A549 (cell line): ENCODE data around the gene TUT4. TPM values are rescaled to one million over a fixed set of nuclear protein-coding genes. Genes with fewer than 3 reads are reported as not detected.

Experiments
- ATAC-seq, 2 experiments: fragments of 200-7000 bp in 1 of 2; fragments of >200 bp in 1 of 2; cut with Nextera tagmentation in 1 of 2; cut with Tn5 transposase in 1 of 2; 3 replicates each; pipeline versions ENCODE4 v1.8.0 to v1.9.1; 2018 to 2020; ENCODE audit warnings: mild to moderate bottlenecking in 1 of 2, moderate library complexity in 1 of 2
- CTCF ChIA-PET: fragments of 300-600 bp; sonication (Branson Sonifier 250); formaldehyde crosslinking; extraction: SDS; loops from one replicate; lab custom pipeline; 2021; ENCODE audit warnings: antibody characterized with exemption, inconsistent platforms; lab: Yijun Ruan, JAX
- POLR2A ChIA-PET: fragments of 350-600 bp; formaldehyde crosslinking; extraction: SDS; loops from one replicate; lab custom pipeline; 2021; ENCODE audit warnings: antibody characterized with exemption, inconsistent platforms; lab: Yijun Ruan, JAX
- DNase-seq, 2 experiments: peaks; one replicate each; pipeline versions ENCODE4 v3.0.0 to v3.0.0-alpha.2; 2011 to 2016; ENCODE audit warnings: low read depth in 1 of 2, low spot score in 1 of 2
- FAIRE-seq: peaks from 2 replicates; lab custom pipeline; 2011; peaks lifted over from hg19 to GRCh38; lab: Jason Lieb, UNC
- H3K27ac ChIP-seq, 2 experiments: fragments of >200 bp; sonication (Bioruptor Twin); formaldehyde crosslinking; 3 replicates each; pipeline ENCODE4 v1.5.1; 2016 to 2017
- H3K4me1 ChIP-seq: fragments of >200 bp; sonication (Bioruptor Twin); formaldehyde crosslinking; 3 replicates; pipeline ENCODE4 v1.6.1; 2016
- H3K4me2 ChIP-seq: fragments of >200 bp; sonication (Bioruptor Twin); formaldehyde crosslinking; 3 replicates; pipeline ENCODE4 v1.6.1; 2016
- H3K4me3 ChIP-seq: fragments of >200 bp; sonication (Bioruptor Twin); formaldehyde crosslinking; 3 replicates; pipeline ENCODE4 v1.5.1; 2016
- H3K9me3 ChIP-seq: fragments of >200 bp; sonication (Bioruptor Twin); formaldehyde crosslinking; 3 replicates; pipeline ENCODE4 v1.6.1; 2016
- ATOH8 ChIP-seq: fragments of 250-450 bp; sonication (Bioruptor Pico); IDR thresholded peaks from 2 replicates; pipeline ENCODE4 v1.5.0; 2020; ENCODE audit warnings: low read depth, mild to moderate bottlenecking, moderate library complexity
- BHLHE40 ChIP-seq: IDR thresholded peaks from 2 replicates; pipeline ENCODE4 v1.6.1; 2012; ENCODE audit warnings: low read depth, low read length, inconsistent platforms
- CHD2 ChIP-seq: fragments of 150-350 bp; IDR thresholded peaks from 2 replicates; pipeline ENCODE4 v1.6.1; 2014; ENCODE audit warnings: low read length; ENCODE audit not compliant: partially characterized antibody
- E2F6 ChIP-seq: IDR thresholded peaks from 2 replicates; pipeline ENCODE4 v1.6.1; 2012; ENCODE audit warnings: low read depth, borderline replicate concordance
- EHMT2 ChIP-seq: fragments of 200-600 bp; sonication (generic); IDR thresholded peaks from 2 replicates; pipeline ENCODE4 v1.6.1; 2016; ENCODE audit warnings: antibody characterized with exemption, low read depth, mild to moderate bottlenecking, moderate library complexity
- EP300 ChIP-seq, 2 experiments: fragments of >200 bp; sonication (Bioruptor Twin); formaldehyde crosslinking; IDR thresholded peaks; 2 replicates in 1 of 2; 3 replicates in 1 of 2; pipeline ENCODE4 v1.6.1; 2016 to 2017
- FOSL2 ChIP-seq, 2 experiments: fragments of 450-650 bp in 1 of 2; fragments of >200 bp in 1 of 2; sonication (Bioruptor Twin) in 1 of 2; formaldehyde crosslinking; IDR thresholded peaks; 2 replicates each; pipeline versions ENCODE4 v1.5.0 to v1.6.1; 2016 to 2020; ENCODE audit warnings: mild to moderate bottlenecking in 1 of 2, moderate library complexity in 1 of 2
- HMGXB4 ChIP-seq: fragments of 250-450 bp; sonication (Bioruptor Pico); IDR thresholded peaks from 2 replicates; pipeline ENCODE4 v1.5.0; 2021; ENCODE audit warnings: mild to moderate bottlenecking, moderate library complexity, borderline replicate concordance
- HOXB13 ChIP-seq: fragments of 250-450 bp; sonication (Bioruptor Pico); IDR thresholded peaks from 2 replicates; pipeline ENCODE4 v1.5.0; 2020; ENCODE audit warnings: low read depth, mild to moderate bottlenecking, moderate library complexity
- JUN ChIP-seq, 2 experiments: fragments of >200 bp; sonication (Bioruptor Twin); formaldehyde crosslinking; IDR thresholded peaks; 2 replicates in 1 of 2; 3 replicates in 1 of 2; pipeline ENCODE4 v1.6.1; 2016 to 2017
- KDM1A ChIP-seq: fragments of 200-600 bp; sonication (generic); IDR thresholded peaks from 2 replicates; pipeline ENCODE4 v1.6.1; 2016; ENCODE audit warnings: low read depth, mild to moderate bottlenecking
- NPAS2 ChIP-seq: fragments of 250-450 bp; sonication (Bioruptor Pico); IDR thresholded peaks from 2 replicates; pipeline ENCODE4 v1.8.0; 2022; ENCODE audit warnings: mild to moderate bottlenecking, moderate library complexity, borderline replicate concordance
- PBX3 ChIP-seq: IDR thresholded peaks from 2 replicates; pipeline ENCODE4 v1.6.1; 2012
- POLR2AphosphoS2 ChIP-seq: conservative IDR thresholded peaks from 2 replicates; pipeline ENCODE4 v1.6.1; 2012; ENCODE audit warnings: low read length, improper control_type of control experiment, inconsistent platforms
- RARB ChIP-seq: fragments of 250-450 bp; sonication (Bioruptor Pico); IDR thresholded peaks from 2 replicates; pipeline ENCODE4 v1.8.0; 2021; ENCODE audit warnings: mild to moderate bottlenecking, moderate library complexity
- REST ChIP-seq: fragments of 200-600 bp; sonication (generic); IDR thresholded peaks from 2 replicates; pipeline ENCODE4 v1.6.1; 2016; ENCODE audit warnings: antibody characterized with exemption, mild to moderate bottlenecking, moderate library complexity
- RNF2 ChIP-seq: fragments of 200-600 bp; sonication (generic); IDR thresholded peaks from 2 replicates; pipeline ENCODE4 v1.6.1; 2016; ENCODE audit warnings: low read depth, mild to moderate bottlenecking, antibody characterized with exemption, moderate library complexity, borderline replicate concordance
- TFCP2L1 ChIP-seq: fragments of 250-450 bp; sonication (Bioruptor Pico); IDR thresholded peaks from 2 replicates; pipeline ENCODE4 v1.5.0; 2021; ENCODE audit warnings: mild to moderate bottlenecking
- TP53 ChIP-seq: fragments of 250-450 bp; sonication (Bioruptor Pico); IDR thresholded peaks from 2 replicates; pipeline ENCODE4 v1.5.0; 2021; ENCODE audit warnings: mild to moderate bottlenecking, moderate library complexity
- ZC3H11A ChIP-seq: fragments of 450-650 bp; IDR thresholded peaks from 2 replicates; pipeline ENCODE4 v1.6.1; 2014; ENCODE audit warnings: antibody characterized with exemption, mild to moderate bottlenecking
- ZFP36 ChIP-seq: fragments of 450-650 bp; IDR thresholded peaks from 2 replicates; pipeline ENCODE4 v1.6.1; 2014; ENCODE audit warnings: borderline replicate concordance; ENCODE audit not compliant: partially characterized antibody
- ZNF302 ChIP-seq: fragments of 250-450 bp; sonication (Bioruptor Pico); IDR thresholded peaks from 2 replicates; pipeline ENCODE4 v1.9.0; 2021; ENCODE audit warnings: inconsistent platforms, mild to moderate bottlenecking, moderate library complexity
- ZSCAN20 ChIP-seq: fragments of 250-450 bp; sonication (Bioruptor Pico); IDR thresholded peaks from 2 replicates; pipeline ENCODE4 v1.8.0; 2022; ENCODE audit warnings: mild to moderate bottlenecking, moderate library complexity
- WGBS: methylation state at CpG from one replicate; pipeline ENCODE4 v1.1.6; 2017; ENCODE audit errors: missing lambda C conversion rate; 5-methylcytosine and 5-hydroxymethylcytosine counted together
- polyA plus RNA-seq, 4 experiments: library from polyadenylated mRNA; depleted of rRNA in 3 of 4; stranded (reverse); fragments of >200 nt; fragmentation: RNase III in 1 of 4; extraction: RNeasy Plus Mini Kit Qiagen cat#74134 plus additional on column Dnase treatment in 1 of 4; gene quantifications; 2 replicates in 3 of 4; 3 replicates in 1 of 4; pipeline ENCODE4 v1.2.3, GENCODE V29; 2011 to 2017

Gene TUT4
- polyA plus RNA-seq, 2 of the 4 experiments (the other 2 are of a cell fraction): 25.3 to 34.1 TPM

- no peak for TF ChIP-seq REST
Measured at GRCh38 chr1:52424231-52424636, 128.7 kb downstream of the TUT4 start (continued).

- Histone ChIP-seq H3K27ac (no peak overlapping the region), H3K4me3 (no peak overlapping the region), H3K4me2 (no peak overlapping the region), H3K9me3 (no peaks in the 10 kb centered on the region), H3K4me1 (no peaks in the 10 kb centered on the region)
- 87% methylated on average over 9 of the region's 9 CpGs for WGBS
- POLR2A ChIA-PET: no interaction called here
- ATAC-seq (no peak), DNase-seq (no peak), FAIRE-seq (no peak)
- CTCF ChIA-PET: interaction anchor here (0.7 kb wide), 1 partner anchor 688 kb away, joined by 4 read pairs; no protein-coding TSS in a partner anchor
- no peak for TF ChIP-seq ZSCAN20
- no peak for TF ChIP-seq RARB (CRISPR knock-in tag)
- no peak for TF ChIP-seq KDM1A
- TF ChIP-seq CHD2: no peak
- no peak for TF ChIP-seq TP53 (CRISPR knock-in tag)
- TF ChIP-seq EHMT2: no peak
- no peak for TF ChIP-seq JUN (IDR thresholded peaks at IDR 0.05)
- no peak for TF ChIP-seq NPAS2
- no peak for TF ChIP-seq PBX3
- TF ChIP-seq ZFP36: no peak
Measured at GRCh38 chr1:52423771-52424170, 129.1 kb downstream of the TUT4 start.

GRCh38 chr1:52423055-52423454 lies 129.8 kb downstream of the TUT4 start:
- Histone ChIP-seq H3K27ac (no peak overlapping the region), H3K4me3 (no peak overlapping the region), H3K9me3 (no peaks in the 10 kb centered on the region), H3K4me1 (no peaks in the 10 kb centered on the region), H3K4me2 (no peak overlapping the region)
- FAIRE-seq (no peak), ATAC-seq (no peak), DNase-seq (no peak)
- ChIA-PET POLR2A (no interaction called here), CTCF (no interaction called here)
- 98% methylated on average over 2 of the region's 2 CpGs for WGBS
- no peak for TF ChIP-seq EP300 (IDR thresholded peaks at IDR 0.05)
- TF ChIP-seq E2F6: no peak
- no peak for TF ChIP-seq ZNF302 (CRISPR knock-in tag)
- TF ChIP-seq HOXB13 (CRISPR knock-in tag): no peak
- no peak for TF ChIP-seq RNF2
- no peak for TF ChIP-seq BHLHE40
- TF ChIP-seq ZC3H11A: no peak
- TF ChIP-seq POLR2AphosphoS2: no peak
- TF ChIP-seq RARB (CRISPR knock-in tag): no peak
- TF ChIP-seq EHMT2: no peak
- TF ChIP-seq FOSL2 (IDR thresholded peaks at IDR 0.05): no peak
- TF ChIP-seq FOSL2 (CRISPR knock-in tag; IDR thresholded peaks at IDR 0.05): no peak
- TF ChIP-seq HMGXB4 (CRISPR knock-in tag): no peak
- TF ChIP-seq PBX3: no peak
- TF ChIP-seq ATOH8 (CRISPR knock-in tag): no peak
- TF ChIP-seq TFCP2L1 (CRISPR knock-in tag): no peak
